WTC11 (cell line): ENCODE data around the gene PEBP1. TPM values are rescaled to one million over a fixed set of nuclear protein-coding genes. Genes with fewer than 3 reads are reported as not detected.

Experiments
- ATAC-seq: fragments of 200-7000 bp; cut with Tn5 transposase; 2 replicates; pipeline ENCODE4 v1.10.0; 2021; ENCODE audit warnings: mild to moderate bottlenecking, moderate library complexity
- CTCF ChIA-PET: fragments of 300-600 bp; sonication (Branson Sonifier 250); formaldehyde crosslinking; loops from one replicate; lab custom pipeline; 2021; ENCODE audit warnings: antibody characterized with exemption; lab: Charles Lee
- POLR2A ChIA-PET: fragments of 350-600 bp; sonication (Branson Sonifier 250); formaldehyde crosslinking; loops from one replicate; lab custom pipeline; 2021; ENCODE audit warnings: antibody characterized with exemption; lab: Charles Lee
- DNase-seq: peaks from one replicate; pipeline ENCODE4 v3.0.0; 2021; ENCODE audit warnings: low spot score
- H3K27ac Mint-ChIP-seq: 2 replicates; pipeline ENCODE4 v1.8.0; 2021; ENCODE audit warnings: mixed read lengths
- H3K27me3 Mint-ChIP-seq: 2 replicates; pipeline ENCODE4 v1.8.0; 2021; ENCODE audit warnings: low read depth, mild to moderate bottlenecking, moderate library complexity, mixed read lengths
- H3K36me3 Mint-ChIP-seq: 2 replicates; pipeline ENCODE4 v1.8.0; 2021; ENCODE audit warnings: mixed read lengths
- H3K4me1 Mint-ChIP-seq: 2 replicates; pipeline ENCODE4 v1.8.0; 2022; ENCODE audit warnings: mixed read lengths
- H3K4me3 Mint-ChIP-seq: 2 replicates; pipeline ENCODE4 v1.8.0; 2021; ENCODE audit warnings: mild to moderate bottlenecking, moderate library complexity, mixed read lengths
- H3K9me3 Mint-ChIP-seq: 2 replicates; pipeline ENCODE4 v1.8.0; 2021; ENCODE audit warnings: mixed read lengths
- ESRRA ChIP-seq: sonication (generic); formaldehyde crosslinking; IDR thresholded peaks from 2 replicates; pipeline ENCODE4 v1.8.1; 2022; ENCODE audit warnings: mild to moderate bottlenecking, missing genetic modification reagents, borderline replicate concordance
- GRHL2 ChIP-seq: fragments of 250-450 bp; sonication (Bioruptor Pico); IDR thresholded peaks from 2 replicates; pipeline ENCODE4 v1.8.0; 2022; ENCODE audit warnings: mild to moderate bottlenecking, moderate library complexity; ENCODE audit not compliant: insufficient replicate concordance, severe bottlenecking
- IRF2 ChIP-seq: sonication (generic); formaldehyde crosslinking; IDR thresholded peaks from 2 replicates; pipeline ENCODE4 v1.8.0; 2022; ENCODE audit warnings: low read depth, missing genetic modification reagents, borderline replicate concordance
- KAT7 ChIP-seq: sonication (generic); formaldehyde crosslinking; IDR thresholded peaks from 2 replicates; pipeline ENCODE4 v1.8.1; 2023; ENCODE audit warnings: missing genetic modification reagents, mild to moderate bottlenecking, borderline replicate concordance
- SMAD4 ChIP-seq: sonication (generic); formaldehyde crosslinking; IDR thresholded peaks from 2 replicates; pipeline ENCODE4 v1.8.0; 2022; ENCODE audit warnings: mild to moderate bottlenecking, missing genetic modification reagents
- SP1 ChIP-seq: sonication (generic); formaldehyde crosslinking; conservative IDR thresholded peaks from 2 replicates; pipeline ENCODE4 v1.8.1; 2022; ENCODE audit warnings: missing genetic modification reagents
- TCF7 ChIP-seq: sonication (generic); formaldehyde crosslinking; IDR thresholded peaks from 2 replicates; pipeline ENCODE4 v1.8.0; 2022; ENCODE audit warnings: mild to moderate bottlenecking, low read depth, missing genetic modification reagents, moderate library complexity
- TP53 ChIP-seq: sonication (generic); formaldehyde crosslinking; IDR thresholded peaks from 2 replicates; pipeline ENCODE4 v1.8.1; 2023; ENCODE audit warnings: mild to moderate bottlenecking, missing genetic modification reagents
- ZNF219 ChIP-seq: sonication (generic); formaldehyde crosslinking; IDR thresholded peaks from 2 replicates; pipeline ENCODE4 v1.8.0; 2023; ENCODE audit warnings: missing genetic modification reagents, mild to moderate bottlenecking, borderline replicate concordance
- ZNF671 ChIP-seq: fragments of 250-450 bp; sonication (Bioruptor Pico); IDR thresholded peaks from 2 replicates; pipeline ENCODE4 v1.8.0; 2021; ENCODE audit warnings: mild to moderate bottlenecking
- total RNA-seq: library from RNA; stranded (reverse); gene quantifications from 3 replicates; pipeline ENCODE4 v1.2.3, GENCODE V29; 2021
- TF ChIP-seq, protein P1 (sequence below): sonication (generic); formaldehyde crosslinking; IDR thresholded peaks from 2 replicates; pipeline ENCODE4 v1.8.1; 2023; ENCODE audit warnings: mild to moderate bottlenecking, missing genetic modification reagents
- TF ChIP-seq, protein P2 (sequence below): sonication (generic); formaldehyde crosslinking; IDR thresholded peaks from 2 replicates; pipeline ENCODE4 v1.8.1; 2022; ENCODE audit warnings: missing genetic modification reagents, borderline replicate concordance
- TF ChIP-seq, protein P3 (sequence below): sonication (generic); formaldehyde crosslinking; IDR thresholded peaks from 2 replicates; pipeline ENCODE4 v1.8.0; 2023; ENCODE audit warnings: missing genetic modification reagents
- TF ChIP-seq, protein P4 (sequence below): sonication (generic); formaldehyde crosslinking; IDR thresholded peaks from 2 replicates; pipeline ENCODE4 v1.8.1; 2023; ENCODE audit warnings: mild to moderate bottlenecking, missing genetic modification reagents
- TF ChIP-seq, protein P5 (sequence below): fragments of 250-450 bp; sonication (Bioruptor Pico); IDR thresholded peaks from 2 replicates; pipeline ENCODE4 v1.9.0; 2021; ENCODE audit warnings: mild to moderate bottlenecking
- TF ChIP-seq, protein P6 (sequence below): sonication (generic); formaldehyde crosslinking; IDR thresholded peaks from 2 replicates; pipeline ENCODE4 v1.8.1; 2023; ENCODE audit warnings: mild to moderate bottlenecking, missing genetic modification reagents, moderate library complexity
- TF ChIP-seq, protein P7 (sequence below): fragments of 250-450 bp; sonication (Bioruptor Pico); IDR thresholded peaks from 2 replicates; pipeline ENCODE4 v1.8.0; 2021; ENCODE audit warnings: mild to moderate bottlenecking
- TF ChIP-seq, protein P8 (sequence below): fragments of 250-450 bp; sonication (Bioruptor Pico); conservative IDR thresholded peaks from 2 replicates; pipeline ENCODE4 v1.9.0; 2021; ENCODE audit warnings: mild to moderate bottlenecking

Gene PEBP1
- total RNA-seq, 1 experiment from 2014 or later = 363 TPM

DNA sequence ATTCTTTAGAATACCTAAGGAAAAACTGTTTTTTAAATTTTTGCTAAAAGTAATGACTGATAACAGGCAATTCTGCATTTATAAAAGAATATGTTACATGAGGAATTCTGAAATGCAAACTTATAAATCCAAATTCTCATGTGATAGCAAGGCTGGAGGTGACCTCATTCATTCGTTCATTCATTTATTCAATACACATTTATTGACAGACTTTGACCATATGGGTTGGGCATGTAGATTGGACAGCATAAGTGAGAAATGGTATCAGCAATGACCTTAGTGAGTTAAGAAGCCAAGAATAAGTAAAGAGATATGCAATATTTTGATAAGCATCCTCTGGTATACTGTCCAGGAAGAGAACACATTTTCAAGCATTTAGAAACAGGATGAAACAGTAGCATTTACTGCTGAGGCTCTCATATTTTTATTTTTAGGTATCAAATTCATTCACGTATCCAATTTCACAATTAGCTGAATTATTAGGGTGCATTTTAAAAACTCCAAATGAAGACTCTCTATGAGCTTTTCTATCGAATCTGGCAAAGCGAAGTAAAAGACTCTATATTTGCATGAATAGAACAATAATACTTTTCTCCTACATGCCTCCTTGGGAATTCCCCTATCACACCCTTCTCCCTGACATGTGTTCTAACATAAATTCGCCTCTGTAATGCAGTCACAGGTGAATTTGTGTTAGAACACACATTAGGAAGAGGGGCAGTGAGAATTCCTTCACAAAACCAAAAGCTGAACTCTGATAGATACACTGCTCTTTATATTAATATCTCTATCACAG is 49.9 kb downstream of the PEBP1 start:
- Mint-ChIP-seq H3K4me3 (no peak overlapping the region), H3K4me1 (peaks cover 33% of the 10 kb centered on the region), H3K36me3 (no peaks in the 10 kb centered on the region), H3K9me3 (no peaks in the 10 kb centered on the region), H3K27me3 (no peaks in the 10 kb centered on the region), H3K27ac (no peak overlapping the region)
- ChIA-PET POLR2A (no interaction called here), CTCF (interaction anchor here (0.6 to 5.9 kb wide), 2 partner anchors 39 to 191 kb away, joined by 4 to 76 read pairs; partner anchors contain the start of gene SUDS3)
- ATAC-seq (no peak), DNase-seq (no peak)
- TF ChIP-seq, protein P1, sequence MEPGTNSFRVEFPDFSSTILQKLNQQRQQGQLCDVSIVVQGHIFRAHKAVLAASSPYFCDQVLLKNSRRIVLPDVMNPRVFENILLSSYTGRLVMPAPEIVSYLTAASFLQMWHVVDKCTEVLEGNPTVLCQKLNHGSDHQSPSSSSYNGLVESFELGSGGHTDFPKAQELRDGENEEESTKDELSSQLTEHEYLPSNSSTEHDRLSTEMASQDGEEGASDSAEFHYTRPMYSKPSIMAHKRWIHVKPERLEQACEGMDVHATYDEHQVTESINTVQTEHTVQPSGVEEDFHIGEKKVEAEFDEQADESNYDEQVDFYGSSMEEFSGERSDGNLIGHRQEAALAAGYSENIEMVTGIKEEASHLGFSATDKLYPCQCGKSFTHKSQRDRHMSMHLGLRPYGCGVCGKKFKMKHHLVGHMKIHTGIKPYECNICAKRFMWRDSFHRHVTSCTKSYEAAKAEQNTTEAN (CRISPR knock-in tag) = no peak
- TF ChIP-seq ZNF671 (CRISPR knock-in tag) = no peak
- TF ChIP-seq ZNF219 (CRISPR knock-in tag) = no peak

DNA sequence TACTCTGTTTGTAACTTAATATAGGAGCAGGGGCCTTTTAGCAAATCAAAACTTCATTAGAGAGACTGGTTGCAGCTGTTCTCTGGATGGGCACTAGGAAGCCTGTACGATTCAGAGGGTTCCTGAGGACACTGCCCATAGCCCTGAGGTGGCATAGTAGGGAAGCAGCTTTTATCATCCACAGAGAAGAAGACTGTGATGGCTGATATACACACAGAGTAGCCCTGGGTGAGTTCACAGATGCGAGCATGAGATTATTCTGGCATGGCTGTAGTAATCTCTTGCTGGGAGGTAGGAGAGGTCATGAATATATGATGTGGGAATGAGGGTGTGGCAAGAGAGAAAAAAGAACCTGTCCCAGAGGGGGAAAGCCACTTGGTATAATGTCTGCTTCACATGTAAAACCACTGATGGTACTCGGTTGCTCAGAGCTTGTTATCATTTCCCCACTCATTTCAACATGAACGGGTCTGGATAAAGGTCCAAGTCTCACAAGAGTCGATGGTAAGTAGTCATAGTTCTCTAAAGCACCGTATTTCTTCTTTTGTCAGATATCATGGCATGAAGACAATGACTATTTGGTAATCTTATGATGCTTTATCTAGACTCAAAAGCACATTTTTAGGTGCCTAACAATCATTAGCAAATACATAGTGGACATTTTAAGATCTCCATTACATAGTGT is 52.0 kb downstream of the PEBP1 start:
- no peak overlapping the region for H3K27ac Mint-ChIP-seq
- CTCF ChIA-PET = interaction anchor here (1.0 kb wide), 1 partner anchor 188 kb away, joined by 4 read pairs; the partner anchor contains the start of gene SUDS3
- no peak for DNase-seq
- no peaks in the 10 kb centered on the region for H3K27me3 Mint-ChIP-seq
- H3K4me1 Mint-ChIP-seq = peaks cover 21% of the 10 kb centered on the region
- H3K9me3 Mint-ChIP-seq = no peaks in the 10 kb centered on the region
- POLR2A ChIA-PET = no interaction called here
- H3K4me3 Mint-ChIP-seq = no peak overlapping the region
- no peak for ATAC-seq
- no peaks in the 10 kb centered on the region for H3K36me3 Mint-ChIP-seq
- TF ChIP-seq, protein P2, sequence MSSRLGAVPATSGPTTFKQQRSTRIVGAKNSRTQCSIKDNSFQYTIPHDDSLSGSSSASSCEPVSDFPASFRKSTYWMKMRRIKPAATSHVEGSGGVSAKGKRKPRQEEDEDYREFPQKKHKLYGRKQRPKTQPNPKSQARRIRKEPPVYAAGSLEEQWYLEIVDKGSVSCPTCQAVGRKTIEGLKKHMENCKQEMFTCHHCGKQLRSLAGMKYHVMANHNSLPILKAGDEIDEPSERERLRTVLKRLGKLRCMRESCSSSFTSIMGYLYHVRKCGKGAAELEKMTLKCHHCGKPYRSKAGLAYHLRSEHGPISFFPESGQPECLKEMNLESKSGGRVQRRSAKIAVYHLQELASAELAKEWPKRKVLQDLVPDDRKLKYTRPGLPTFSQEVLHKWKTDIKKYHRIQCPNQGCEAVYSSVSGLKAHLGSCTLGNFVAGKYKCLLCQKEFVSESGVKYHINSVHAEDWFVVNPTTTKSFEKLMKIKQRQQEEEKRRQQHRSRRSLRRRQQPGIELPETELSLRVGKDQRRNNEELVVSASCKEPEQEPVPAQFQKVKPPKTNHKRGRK (CRISPR knock-in tag) = no peak
- no peak for TF ChIP-seq ZNF671 (CRISPR knock-in tag)
- TF ChIP-seq, protein P3, sequence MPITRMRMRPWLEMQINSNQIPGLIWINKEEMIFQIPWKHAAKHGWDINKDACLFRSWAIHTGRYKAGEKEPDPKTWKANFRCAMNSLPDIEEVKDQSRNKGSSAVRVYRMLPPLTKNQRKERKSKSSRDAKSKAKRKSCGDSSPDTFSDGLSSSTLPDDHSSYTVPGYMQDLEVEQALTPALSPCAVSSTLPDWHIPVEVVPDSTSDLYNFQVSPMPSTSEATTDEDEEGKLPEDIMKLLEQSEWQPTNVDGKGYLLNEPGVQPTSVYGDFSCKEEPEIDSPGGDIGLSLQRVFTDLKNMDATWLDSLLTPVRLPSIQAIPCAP = no peak
- TF ChIP-seq, protein P4, sequence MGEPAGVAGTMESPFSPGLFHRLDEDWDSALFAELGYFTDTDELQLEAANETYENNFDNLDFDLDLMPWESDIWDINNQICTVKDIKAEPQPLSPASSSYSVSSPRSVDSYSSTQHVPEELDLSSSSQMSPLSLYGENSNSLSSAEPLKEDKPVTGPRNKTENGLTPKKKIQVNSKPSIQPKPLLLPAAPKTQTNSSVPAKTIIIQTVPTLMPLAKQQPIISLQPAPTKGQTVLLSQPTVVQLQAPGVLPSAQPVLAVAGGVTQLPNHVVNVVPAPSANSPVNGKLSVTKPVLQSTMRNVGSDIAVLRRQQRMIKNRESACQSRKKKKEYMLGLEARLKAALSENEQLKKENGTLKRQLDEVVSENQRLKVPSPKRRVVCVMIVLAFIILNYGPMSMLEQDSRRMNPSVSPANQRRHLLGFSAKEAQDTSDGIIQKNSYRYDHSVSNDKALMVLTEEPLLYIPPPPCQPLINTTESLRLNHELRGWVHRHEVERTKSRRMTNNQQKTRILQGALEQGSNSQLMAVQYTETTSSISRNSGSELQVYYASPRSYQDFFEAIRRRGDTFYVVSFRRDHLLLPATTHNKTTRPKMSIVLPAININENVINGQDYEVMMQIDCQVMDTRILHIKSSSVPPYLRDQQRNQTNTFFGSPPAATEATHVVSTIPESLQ = no peak
- no peak for TF ChIP-seq IRF2 (CRISPR knock-in tag)
- no peak for TF ChIP-seq ESRRA (CRISPR knock-in tag)
- no peak for TF ChIP-seq TCF7 (CRISPR knock-in tag)
- TF ChIP-seq, protein P5, sequence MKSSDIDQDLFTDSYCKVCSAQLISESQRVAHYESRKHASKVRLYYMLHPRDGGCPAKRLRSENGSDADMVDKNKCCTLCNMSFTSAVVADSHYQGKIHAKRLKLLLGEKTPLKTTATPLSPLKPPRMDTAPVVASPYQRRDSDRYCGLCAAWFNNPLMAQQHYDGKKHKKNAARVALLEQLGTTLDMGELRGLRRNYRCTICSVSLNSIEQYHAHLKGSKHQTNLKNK (CRISPR knock-in tag) = no peak
- no peak for TF ChIP-seq TP53 (CRISPR knock-in tag)
- TF ChIP-seq, protein P6, sequence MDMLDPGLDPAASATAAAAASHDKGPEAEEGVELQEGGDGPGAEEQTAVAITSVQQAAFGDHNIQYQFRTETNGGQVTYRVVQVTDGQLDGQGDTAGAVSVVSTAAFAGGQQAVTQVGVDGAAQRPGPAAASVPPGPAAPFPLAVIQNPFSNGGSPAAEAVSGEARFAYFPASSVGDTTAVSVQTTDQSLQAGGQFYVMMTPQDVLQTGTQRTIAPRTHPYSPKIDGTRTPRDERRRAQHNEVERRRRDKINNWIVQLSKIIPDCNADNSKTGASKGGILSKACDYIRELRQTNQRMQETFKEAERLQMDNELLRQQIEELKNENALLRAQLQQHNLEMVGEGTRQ (CRISPR knock-in tag) = no peak
- TF ChIP-seq GRHL2 (CRISPR knock-in tag) = no peak
- TF ChIP-seq, protein P7, sequence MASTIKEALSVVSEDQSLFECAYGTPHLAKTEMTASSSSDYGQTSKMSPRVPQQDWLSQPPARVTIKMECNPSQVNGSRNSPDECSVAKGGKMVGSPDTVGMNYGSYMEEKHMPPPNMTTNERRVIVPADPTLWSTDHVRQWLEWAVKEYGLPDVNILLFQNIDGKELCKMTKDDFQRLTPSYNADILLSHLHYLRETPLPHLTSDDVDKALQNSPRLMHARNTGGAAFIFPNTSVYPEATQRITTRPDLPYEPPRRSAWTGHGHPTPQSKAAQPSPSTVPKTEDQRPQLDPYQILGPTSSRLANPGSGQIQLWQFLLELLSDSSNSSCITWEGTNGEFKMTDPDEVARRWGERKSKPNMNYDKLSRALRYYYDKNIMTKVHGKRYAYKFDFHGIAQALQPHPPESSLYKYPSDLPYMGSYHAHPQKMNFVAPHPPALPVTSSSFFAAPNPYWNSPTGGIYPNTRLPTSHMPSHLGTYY (CRISPR knock-in tag) = no peak
- TF ChIP-seq, protein P8, sequence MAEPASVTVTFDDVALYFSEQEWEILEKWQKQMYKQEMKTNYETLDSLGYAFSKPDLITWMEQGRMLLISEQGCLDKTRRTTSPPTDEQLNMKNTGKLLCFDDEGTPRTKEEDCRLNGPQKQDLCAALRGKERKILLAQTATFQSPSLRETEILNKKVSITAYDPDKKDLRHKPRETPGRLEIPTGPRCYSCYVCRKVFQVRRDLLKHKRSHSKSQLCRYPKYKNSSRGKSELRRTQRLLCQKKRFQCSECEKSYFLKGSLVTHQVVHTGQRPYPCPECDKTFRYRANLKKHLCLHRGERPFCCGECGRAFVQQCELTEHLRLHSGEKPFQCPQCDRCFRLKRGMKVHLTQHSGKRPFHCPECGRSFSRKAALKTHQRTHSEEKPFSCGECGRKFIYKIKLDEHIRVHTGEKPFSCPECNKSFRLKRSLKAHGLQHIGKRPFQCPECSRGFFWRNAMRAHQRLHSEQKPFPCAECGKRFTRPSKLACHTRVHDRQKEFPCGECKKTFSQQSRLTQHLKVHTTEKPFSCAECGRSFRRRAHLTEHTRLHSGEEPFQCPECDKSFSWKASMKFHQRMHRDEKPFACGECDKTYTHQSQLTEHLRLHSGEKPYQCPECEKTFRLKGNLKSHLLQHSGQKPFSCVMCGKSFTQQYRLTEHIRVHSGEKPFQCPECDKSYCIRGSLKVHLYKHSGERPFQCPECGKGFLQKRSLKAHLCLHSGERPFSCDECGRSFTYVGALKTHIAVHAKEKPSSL (CRISPR knock-in tag) = no peak
- no peak for TF ChIP-seq SMAD4 (CRISPR knock-in tag)
- no peak for TF ChIP-seq SP1 (CRISPR knock-in tag)
- TF ChIP-seq KAT7 (CRISPR knock-in tag) = no peak
